Liver (tissue), 3 donors: ENCODE data around the gene MR1.

Source experiments
- CTCF ChIP-seq: fragments of 150-350 bp; IDR thresholded peaks from 2 replicates; pipeline ENCODE4 v1.5.1; 2017; ENCODE audit warnings: improper control_type of control experiment, low read depth, low read length; ENCODE audit not compliant: missing input control
- REST ChIP-seq: IDR thresholded peaks from 2 replicates; pipeline ENCODE4 v1.6.1; 2016; ENCODE audit warnings: antibody characterized with exemption, mild to moderate bottlenecking
- RXRA ChIP-seq, 2 donors: IDR thresholded peaks; 2 replicates each; pipeline ENCODE4 v1.6.1; 2017 to 2018; ENCODE audit warnings: antibody characterized with exemption in 2 of 2, mild to moderate bottlenecking in 1 of 2
- YY1 ChIP-seq: IDR thresholded peaks from 2 replicates; pipeline ENCODE4 v1.6.1; 2016; ENCODE audit warnings: antibody characterized with exemption, mild to moderate bottlenecking
- donor health status: healthy.
- donor health status: healthy.

- TF ChIP-seq YY1 = peak; percentile 72
- no peak for TF ChIP-seq CTCF
- no peak for TF ChIP-seq RXRA (IDR thresholded peaks at IDR 0.05)
- TF ChIP-seq REST = peak; percentile 42
Measured at GRCh38 chr1:181033799-181034451, at the start of gene MR1.
